HepG2 (cell line): ENCODE measurements around the gene RTN4. TPM values are rescaled to one million over a fixed set of nuclear protein-coding genes. Genes with fewer than 3 reads are reported as not detected.

ENCODE experiments used
- ATAC-seq: fragments of 200-7000 bp; cut with Tn5 transposase; 3 replicates; pipeline ENCODE4 v1.9.1; 2020; ENCODE audit warnings: mild to moderate bottlenecking, moderate library complexity
- BruUV-seq: library from RNA; stranded (reverse); fragments of 400-500 nt; replicated peaks from 2 replicates; lab custom pipeline; 2021; lab: Mats Ljungman, UMichigan
- CTCF ChIA-PET: fragments of 300-600 bp; formaldehyde crosslinking; extraction: SDS; loops from one replicate; lab custom pipeline; 2021; ENCODE audit warnings: low total read pairs, inconsistent platforms, low intra/inter-chr PET ratio; lab: Yijun Ruan, JAX
- POLR2A ChIA-PET: fragments of 350-600 bp; sonication (Branson Sonifier 250); formaldehyde crosslinking; loops from one replicate; lab custom pipeline; 2020; ENCODE audit warnings: antibody characterized with exemption, inconsistent platforms; lab: Yijun Ruan, JAX
- DNase-seq: peaks from one replicate; pipeline ENCODE4 v3.0.0-alpha.2; 2015; ENCODE audit warnings: low spot score
- FAIRE-seq: peaks from 3 replicates; lab custom pipeline; 2011; peaks lifted over from hg19 to GRCh38; lab: Jason Lieb, UNC
- H2AFZ ChIP-seq: one replicate; pipeline ENCODE4 v1.6.1; 2011; ENCODE audit warnings: low read length, inconsistent platforms
- H3K27ac ChIP-seq: fragments of 300-600 bp; 3 replicates; pipeline ENCODE4 v1.8.0; 2011; ENCODE audit warnings: mixed run types, mild to moderate bottlenecking, mixed read lengths, low read length, inconsistent platforms; ENCODE audit not compliant: insufficient read depth; ENCODE audit errors: extremely low read length
- H3K27me3 ChIP-seq, 2 experiments: fragments of 200-600 bp in 1 of 2; 2 replicates in 1 of 2; 3 replicates in 1 of 2; pipeline versions ENCODE4 v1.6.0 to v1.8.0; 2011; ENCODE audit warnings: low read length in 2 of 2, mild to moderate bottlenecking in 2 of 2, moderate library complexity in 2 of 2, inconsistent platforms in 1 of 2; ENCODE audit not compliant: insufficient read depth in 2 of 2, control insufficient read depth in 1 of 2
- H3K36me3 ChIP-seq, 2 experiments: fragments of 200-600 bp in 1 of 2; replicated peaks in 1 of 2; 2 replicates in 1 of 2; 3 replicates in 1 of 2; pipeline versions ENCODE4 v1.5.1 to v1.8.0; 2011; ENCODE audit warnings: low read length in 2 of 2, inconsistent platforms in 1 of 2; ENCODE audit not compliant: insufficient read depth in 2 of 2, control insufficient read depth in 1 of 2
- H3K4me1 ChIP-seq: 2 replicates; pipeline ENCODE4 v1.5.1; 2012; ENCODE audit warnings: low read length, inconsistent platforms; ENCODE audit not compliant: insufficient read depth
- H3K4me2 ChIP-seq: 2 replicates; pipeline ENCODE4 v1.6.0; 2011; ENCODE audit warnings: low read depth, low read length, inconsistent platforms
- H3K4me3 ChIP-seq, 3 experiments: fragments of 200-600 bp in 1 of 3; sonication (generic), shearing (Covaris generic) in 1 of 3; replicated peaks in 1 of 3; 2 replicates each; pipeline ENCODE4 v1.5.1; 2011 to 2016; ENCODE audit warnings: low read length in 3 of 3, inconsistent platforms in 2 of 3, low read depth in 2 of 3, mild to moderate bottlenecking in 2 of 3, control low read depth in 1 of 3, mixed read lengths in 1 of 3; ENCODE audit not compliant: insufficient read depth in 1 of 3
- H3K79me2 ChIP-seq: one replicate; pipeline ENCODE4 v1.6.1; 2011; ENCODE audit warnings: low read length, inconsistent platforms; ENCODE audit not compliant: insufficient read depth
- H3K9ac ChIP-seq: 2 replicates; pipeline ENCODE4 v1.6.0; 2011; ENCODE audit warnings: mild to moderate bottlenecking, low read depth, low read length, inconsistent platforms; ENCODE audit not compliant: insufficient read depth
- H3K9me3 ChIP-seq: 2 replicates; pipeline ENCODE4 v1.5.1; 2012; ENCODE audit warnings: mild to moderate bottlenecking, low read length
- H4K20me1 ChIP-seq: 2 replicates; pipeline ENCODE4 v1.6.0; 2011; ENCODE audit warnings: inconsistent platforms, mild to moderate bottlenecking, low read length, moderate library complexity; ENCODE audit not compliant: insufficient read depth
- FOXM1 ChIP-seq: sonication (generic); formaldehyde crosslinking; IDR thresholded peaks from 2 replicates; pipeline ENCODE4 v1.5.0; 2020; ENCODE audit warnings: missing genetic modification reagents
- FOXO1 ChIP-seq: sonication (generic); formaldehyde crosslinking; IDR thresholded peaks from 2 replicates; pipeline ENCODE4 v1.4.0; 2020; ENCODE audit warnings: missing genetic modification reagents
- GLI4 ChIP-seq: sonication (generic); formaldehyde crosslinking; IDR thresholded peaks from 2 replicates; pipeline ENCODE4 v1.5.1; 2020; ENCODE audit warnings: missing genetic modification reagents, mild to moderate bottlenecking, moderate library complexity, borderline replicate concordance
- NBN ChIP-seq: fragments of 450-650 bp; conservative IDR thresholded peaks from 2 replicates; pipeline ENCODE4 v1.6.1; 2017
- NFATC3 ChIP-seq: sonication (generic); formaldehyde crosslinking; IDR thresholded peaks from 2 replicates; pipeline ENCODE4 v1.5.1; 2020; ENCODE audit warnings: mild to moderate bottlenecking, missing genetic modification reagents
- RAD21 ChIP-seq: fragments of 450-650 bp; formaldehyde crosslinking; IDR thresholded peaks from 2 replicates; pipeline ENCODE4 v1.5.0; 2020; ENCODE audit warnings: mild to moderate bottlenecking
- RBFOX2 ChIP-seq: fragments of 200-400 bp; formaldehyde crosslinking; IDR thresholded peaks from 2 replicates; pipeline ENCODE4 v1.6.1; 2017; ENCODE audit warnings: low read depth, mild to moderate bottlenecking, low read length
- RCOR2 ChIP-seq: IDR thresholded peaks from 2 replicates; pipeline ENCODE4 v1.6.1; 2016; ENCODE audit warnings: missing biosample characterization, missing genetic modification reagents
- SNAI1 ChIP-seq: sonication (generic); formaldehyde crosslinking; IDR thresholded peaks from 2 replicates; pipeline ENCODE4 v1.5.0; 2020; ENCODE audit warnings: mild to moderate bottlenecking, missing genetic modification reagents, borderline replicate concordance
- ZNF274 ChIP-seq: sonication (generic); formaldehyde crosslinking; IDR thresholded peaks from 2 replicates; pipeline ENCODE4 v1.5.1; 2020; ENCODE audit warnings: mild to moderate bottlenecking, missing genetic modification reagents
- ZNF382 ChIP-seq: sonication (generic); formaldehyde crosslinking; IDR thresholded peaks from 2 replicates; pipeline ENCODE4 v1.5.0; 2020; ENCODE audit warnings: missing genetic modification reagents, mild to moderate bottlenecking, borderline replicate concordance
- ZNF446 ChIP-seq: sonication (generic); formaldehyde crosslinking; IDR thresholded peaks from 2 replicates; pipeline ENCODE4 v1.5.0; 2020; ENCODE audit warnings: mild to moderate bottlenecking, missing genetic modification reagents
- WGBS: methylation state at CpG from one replicate; pipeline ENCODE4 v1.1.6; 2017; ENCODE audit warnings: low lambda C conversion rate; 5-methylcytosine and 5-hydroxymethylcytosine counted together
- in situ Hi-C: cut with HindIII; loops from 2 replicates; pipeline ENCODE4 v1.10.0; 2017; ENCODE audit warnings: low pct_unique_long_range_greater_than_20kb; ENCODE audit not compliant: extremely low pct_ligation_motif_present
- intact Hi-C: fragments of 100-400 bp; cut with micrococcal nuclease; formaldehyde crosslinking; loops from one replicate; pipeline ENCODE4 v1.10.0; 2022; ENCODE audit not compliant: unreplicated experiment
- polyA plus RNA-seq, 8 experiments: library from polyadenylated mRNA; depleted of rRNA in 3 of 8; stranded (reverse) in 7 of 8; unstranded in 1 of 8; fragments of >200 nt; fragmentation: Illumina TruSeq in 4 of 8; extraction: Trizol in 4 of 8; gene quantifications; 2 replicates each; pipeline versions ENCODE4 v1.2.1 to v1.2.3, GENCODE V29; 2011 to 2016; ENCODE audit warnings: low read depth in 4 of 8, missing spikeins in 1 of 8, mixed read lengths in 1 of 8; ENCODE audit not compliant: insufficient read depth in 1 of 8
- total RNA-seq, 5 experiments: library from RNA; depleted of rRNA; stranded (reverse); fragments of >200 nt; fragmentation: Illumina TruSeq; extraction: Trizol; gene quantifications; 2 replicates each; pipeline ENCODE4 v1.2.3, GENCODE V29; 2016; ENCODE audit warnings: low read depth in 1 of 5

Gene RTN4
- total and polyA plus RNA-seq, 2 of the 13 experiments (the other 11 are each of a cell fraction or from before 2014, with no cell fraction given) = 98.4 to 133 TPM

DNA sequence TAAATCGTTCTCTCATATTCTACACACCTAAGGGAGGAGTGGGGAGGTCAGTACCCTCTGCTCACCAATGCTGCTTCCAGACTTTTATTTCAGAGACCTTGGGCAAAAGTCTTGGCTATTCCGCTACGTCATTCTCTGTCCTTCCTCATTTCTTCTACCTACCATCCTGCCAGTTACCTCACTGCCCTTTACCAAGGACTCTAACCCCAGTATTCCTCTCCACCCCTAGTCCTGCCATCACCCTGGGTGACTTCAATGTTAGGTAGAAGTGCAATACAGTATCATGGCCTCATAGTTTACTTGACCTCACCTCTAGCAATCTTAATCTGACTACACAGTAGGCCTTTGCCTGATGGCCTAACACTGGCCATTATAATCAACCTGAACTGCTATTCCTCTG lies 27.8 kb downstream of the RTN4 start:
- intact Hi-C loops = no loop called here
- BruUV-seq = no TSS peak
- ChIA-PET CTCF (no interaction called here), POLR2A (interaction anchor here (1.4 kb wide), 1 partner anchor 10 kb away, joined by 4 read pairs; no protein-coding TSS in a partner anchor)
- H3K4me3 ChIP-seq = no peak overlapping the region
- H2AFZ ChIP-seq = no peak overlapping the region
- no peak overlapping the region for H3K9ac ChIP-seq
- no peak overlapping the region for H3K4me2 ChIP-seq
- H3K79me2 ChIP-seq = peaks cover 98% of the 10 kb centered on the region
- peaks cover 26% of the 10 kb centered on the region for H4K20me1 ChIP-seq
- DNase-seq (no peak), FAIRE-seq (no peak), ATAC-seq (no peak)
- no peak for TF ChIP-seq NFATC3 (CRISPR knock-in tag)
- no peak overlapping the region for H3K27ac ChIP-seq
- H3K9me3 ChIP-seq = no peaks in the 10 kb centered on the region
- peaks cover 0 to 11% of the 10 kb centered on the region in 2 experiments; a peak in 2 of 5 replicates for H3K36me3 ChIP-seq
- in situ Hi-C loops = no loop called here
- 94% methylated on average over 3 of the region's 3 CpGs for WGBS
- no peaks in the 10 kb centered on the region for H3K27me3 ChIP-seq
- peaks cover 50% of the 10 kb centered on the region for H3K4me1 ChIP-seq

DNA sequence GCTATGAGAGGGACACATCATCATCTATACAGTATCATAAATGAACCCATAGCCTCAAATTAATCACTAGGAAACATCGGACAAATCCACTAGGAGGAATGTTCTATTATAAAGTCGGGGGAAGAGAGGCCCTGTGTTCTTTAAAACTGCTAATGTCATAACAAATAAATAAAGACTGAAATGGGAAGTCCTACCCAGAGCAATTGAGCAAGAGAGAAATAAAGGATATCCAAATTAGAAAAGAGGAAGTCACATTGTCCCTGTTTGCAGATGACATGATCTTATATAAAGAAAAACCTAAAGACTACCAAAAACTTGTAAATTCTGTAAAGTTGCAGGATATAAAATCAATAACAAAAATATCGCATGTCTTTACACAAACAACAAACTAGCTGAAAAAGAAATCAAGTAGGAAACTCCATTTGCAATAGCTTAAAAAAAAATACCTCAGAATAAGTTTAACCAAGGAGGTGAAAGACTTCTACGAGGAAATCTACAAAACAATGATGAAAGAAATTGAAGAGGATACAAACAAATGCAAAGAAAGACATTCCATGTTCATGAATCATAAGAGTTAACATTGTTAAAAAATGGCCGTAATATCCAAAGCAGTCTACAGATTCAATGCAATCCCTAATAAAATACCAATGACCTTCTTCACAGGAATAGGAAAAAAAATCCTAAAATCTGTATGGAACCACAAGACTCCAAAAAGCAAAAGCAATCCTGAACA lies 30.6 kb downstream of the RTN4 start:
- no peak overlapping the region for H3K27ac ChIP-seq
- no peak overlapping the region for H3K4me2 ChIP-seq

More for the DNA sequence above, 30.6 kb downstream of the RTN4 start:
- TF ChIP-seq GLI4 (CRISPR knock-in tag) = no peak
- no peak for TF ChIP-seq RAD21 (CRISPR knock-in tag)
- TF ChIP-seq SNAI1 (CRISPR knock-in tag) = no peak
- TF ChIP-seq ZNF382 (CRISPR knock-in tag) = no peak
- TF ChIP-seq RCOR2 = no peak
- no peak for TF ChIP-seq ZNF446 (CRISPR knock-in tag)
- TF ChIP-seq RBFOX2 = no peak
- TF ChIP-seq FOXM1 (CRISPR knock-in tag) = no peak
- TF ChIP-seq ZNF274 (CRISPR knock-in tag) = no peak
- no peak for TF ChIP-seq FOXO1 (CRISPR knock-in tag)
- no peak for TF ChIP-seq NBN
- Histone ChIP-seq H3K4me3 (no peak overlapping the region), H3K4me1 (peaks cover 39% of the 10 kb centered on the region), H3K27me3 (no peaks in the 10 kb centered on the region), H3K9me3 (no peaks in the 10 kb centered on the region), H3K9ac (no peak overlapping the region), H3K36me3 (peaks cover 0 to 11% of the 10 kb centered on the region in 2 experiments; a peak in 2 of 5 replicates), H4K20me1 (peaks cover 16% of the 10 kb centered on the region; the same call in 1 of the 2 replicates), H3K79me2 (peaks cover 98% of the 10 kb centered on the region), H2AFZ (no peak overlapping the region)
- in situ Hi-C loops (loop anchor here (5.0 kb wide), 1 partner anchor 148 kb away; no protein-coding TSS in a partner anchor), intact Hi-C loops (loop anchor here (5.0 to 10.0 kb wide), 3 partner anchors 93 to 495 kb away; partner anchors contain the start of gene CFAP36)
- FAIRE-seq (no peak), DNase-seq (no peak), ATAC-seq (no peak)
- POLR2A ChIA-PET = interaction anchor here (1.2 kb wide), 1 partner anchor 29 kb away, joined by 5 read pairs; no protein-coding TSS in a partner anchor
- 94% methylated on average over 5 of the region's 5 CpGs for WGBS
- no TSS peak for BruUV-seq
- CTCF ChIA-PET = no interaction called here
